ENCODE measurements around the gene HS6ST2.

DNA sequence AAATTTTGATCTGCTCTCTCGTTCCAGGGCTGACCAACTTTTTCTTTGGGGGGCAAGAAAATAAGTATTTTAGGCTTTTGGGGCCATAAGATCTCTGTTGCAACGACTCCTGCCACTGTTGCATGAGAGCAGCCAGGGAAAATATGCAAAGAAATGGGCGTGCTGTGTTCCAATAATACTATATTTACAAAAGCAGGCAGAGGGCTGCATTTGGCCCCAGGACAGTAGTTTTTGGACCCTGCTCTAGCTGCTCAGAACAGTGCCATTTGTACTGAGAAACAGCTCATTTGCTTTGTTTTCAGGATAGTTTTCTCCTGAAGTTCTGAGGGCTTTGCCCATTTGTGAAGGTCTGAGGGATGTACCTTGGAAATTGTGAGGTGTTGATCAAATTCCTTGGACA is 334.5 kb downstream of the HS6ST2 start:
- TF ChIP-seq EZH2 (IDR thresholded peaks at IDR 0.05) (no peak), POLR2AphosphoS5 (IDR thresholded peaks at IDR 0.05; ENCODE audit: borderline replicate concordance, low read depth, low read length) (no peak)

Data from SK-N-MC (cell line).